GM18858 (cell line): Measurements from ENCODE around the gene MRPL10.
A peak's percentile ranks its signal among the peaks of the same experiment; 100 is the strongest.

Experiments
- ATAC-seq: cut with Tn5 transposase; IDR thresholded peaks from one replicate; pipeline ENCODE4 v1.9.1; 2021; ENCODE audit not compliant: unreplicated experiment

Gene MRPL10

GRCh38 chr17:47840742-47841487 lies 9.6 kb upstream of the MRPL10 start, which contains the start of gene SCRN2:
SCRN2 (minus strand) TSS chr17:47841273; CDS start chr17:47840843, 430 bp downstream.
- peak; percentile 76 for ATAC-seq

- no peak for ATAC-seq
These were observed 8.8 kb upstream of the MRPL10 start for GRCh38 chr17:47840001-47840741.

- no peak for ATAC-seq
These were observed 7.7 kb upstream of the MRPL10 start for GRCh38 chr17:47839071-47839470.

- ATAC-seq = no peak
These were observed 7.3 kb upstream of the MRPL10 start for GRCh38 chr17:47838636-47839035.

- no peak for ATAC-seq
These were observed 6.2 kb upstream of the MRPL10 start for GRCh38 chr17:47837401-47838039.

GRCh38 chr17:47836601-47837000 lies 5.3 kb upstream of the MRPL10 start:
- no peak for ATAC-seq

- ATAC-seq = no peak
These were observed 3.4 kb upstream of the MRPL10 start for GRCh38 chr17:47834756-47835155.

- ATAC-seq = no peak
These were observed 590 bp upstream of the MRPL10 start for GRCh38 chr17:47831934-47832327.

GRCh38 chr17:47830396-47831002 lies 842 bp downstream of the MRPL10 start:
- ATAC-seq = no peak

- no peak for ATAC-seq
These were observed 1.5 kb downstream of the MRPL10 start for GRCh38 chr17:47829870-47830269.

- no peak for ATAC-seq
These were observed 7.8 kb downstream of the MRPL10 start for GRCh38 chr17:47823519-47823918.

- no peak for ATAC-seq
These were observed 8.6 kb downstream of the MRPL10 start for GRCh38 chr17:47822785-47823184.

- ATAC-seq = peak; percentile 66
These were observed 9.6 kb downstream of the MRPL10 start, which contains the start of gene OSBPL7 for GRCh38 chr17:47821424-47822391. OSBPL7 (minus strand) TSS chr17:47821794; CDS start chr17:47820278, 1,516 bp downstream.

GRCh38 chr17:47821031-47821423 lies 10.3 kb downstream of the MRPL10 start:
- ATAC-seq = no peak

- no peak for ATAC-seq
These were observed 11.1 kb downstream of the MRPL10 start for GRCh38 chr17:47820033-47820789.

- ATAC-seq = no peak
These were observed 11.9 kb downstream of the MRPL10 start for GRCh38 chr17:47819475-47819874.

- no peak for ATAC-seq
These were observed 13.2 kb downstream of the MRPL10 start for GRCh38 chr17:47818002-47818695.

- ATAC-seq = no peak
These were observed 14.4 kb downstream of the MRPL10 start for GRCh38 chr17:47816947-47817346.
